Stimulated activated CD4-positive, alpha-beta T cell treated with anti-CD3 and anti-CD28 coated beads, Interleukin-1b, Interleukin-23, amount 100 ng/mL, for 48 hours (primary cell): ENCODE measurements around the gene KIF13A.
"Not testable (repeated sequence)": the region's sequence is repeated elsewhere in the genome, so short reads cannot be mapped to it uniquely, and the experiment has no call there.

Experiments used
- DNase-seq: peaks from one replicate; pipeline ENCODE4 v3.0.0-alpha.2; 2020

Gene KIF13A

GRCh38 chr6:17930321-17930993 lies 57.0 kb downstream of the KIF13A start:
- no peak for DNase-seq

- DNase-seq: no peak
Measured at GRCh38 chr6:17928514-17929430, 58.7 kb downstream of the KIF13A start.

- no peak for DNase-seq
Measured at GRCh38 chr6:17927705-17928104, 59.7 kb downstream of the KIF13A start.

- DNase-seq: no peak
Measured at GRCh38 chr6:17923401-17923863, 64.0 kb downstream of the KIF13A start.

- no peak for DNase-seq
Measured at GRCh38 chr6:17921454-17921853, 66.0 kb downstream of the KIF13A start.

GRCh38 chr6:17919496-17919895 lies 67.9 kb downstream of the KIF13A start:
- no peak for DNase-seq

- no peak for DNase-seq
Measured at GRCh38 chr6:17917837-17918763, 69.3 kb downstream of the KIF13A start.

- DNase-seq: no peak
Measured at GRCh38 chr6:17914651-17915050, 72.8 kb downstream of the KIF13A start.

- no peak for DNase-seq
Measured at GRCh38 chr6:17912521-17912920, 74.9 kb downstream of the KIF13A start.

- DNase-seq: not testable (repeated sequence)
Measured at GRCh38 chr6:17911656-17912055, 75.8 kb downstream of the KIF13A start.

GRCh38 chr6:17910189-17910588 lies 77.2 kb downstream of the KIF13A start:
- DNase-seq: no peak

GRCh38 chr6:17908831-17909230 lies 78.6 kb downstream of the KIF13A start:
- no peak for DNase-seq

- peak; percentile 42 for DNase-seq
Measured at GRCh38 chr6:17907406-17908229, 79.8 kb downstream of the KIF13A start.

- no peak for DNase-seq
Measured at GRCh38 chr6:17905611-17906592, 81.5 kb downstream of the KIF13A start.

- no peak for DNase-seq
Measured at GRCh38 chr6:17904491-17905120, 82.8 kb downstream of the KIF13A start.

- DNase-seq: no peak
Measured at GRCh38 chr6:17902974-17903373, 84.5 kb downstream of the KIF13A start.

GRCh38 chr6:17901493-17901892 lies 85.9 kb downstream of the KIF13A start:
- no peak for DNase-seq

- no peak for DNase-seq
Measured at GRCh38 chr6:17900011-17900410, 87.4 kb downstream of the KIF13A start.

- no peak for DNase-seq
Measured at GRCh38 chr6:17899491-17899890, 87.9 kb downstream of the KIF13A start.

GRCh38 chr6:17897681-17898080 lies 89.8 kb downstream of the KIF13A start:
- no peak for DNase-seq
